HEK293 (cell line): ENCODE data around the gene NAALADL2.

ENCODE experiments used
- CTCF ChIP-seq: fragments of 450-650 bp; formaldehyde crosslinking; IDR thresholded peaks from 2 replicates; pipeline ENCODE4 v1.5.1; 2016; ENCODE audit warnings: missing biosample characterization, missing genetic modification characterization
- REST ChIP-seq: fragments of 450-650 bp; formaldehyde crosslinking; IDR thresholded peaks from 2 replicates; pipeline ENCODE4 v1.5.1; 2016; ENCODE audit warnings: missing biosample characterization, missing genetic modification characterization
- TCF7L2 ChIP-seq: IDR thresholded peaks from 2 replicates; pipeline ENCODE4 v1.6.1; 2011; ENCODE audit warnings: low read depth, mild to moderate bottlenecking, inconsistent platforms, low read length, moderate library complexity, borderline replicate concordance
- ZNF138 ChIP-seq: fragments of 450-650 bp; formaldehyde crosslinking; IDR thresholded peaks from 2 replicates; pipeline ENCODE4 v1.5.1; 2016; ENCODE audit warnings: missing biosample characterization, missing genetic modification characterization, borderline replicate concordance
- ZNF239 ChIP-seq: fragments of 450-650 bp; formaldehyde crosslinking; IDR thresholded peaks from 2 replicates; pipeline ENCODE4 v1.5.1; 2016; ENCODE audit warnings: missing biosample characterization, missing genetic modification characterization
- ZNF248 ChIP-seq: fragments of 450-650 bp; formaldehyde crosslinking; IDR thresholded peaks from 2 replicates; pipeline ENCODE4 v1.5.1; 2017; ENCODE audit warnings: missing biosample characterization, missing genetic modification characterization
- ZNF704 ChIP-seq: fragments of 450-650 bp; formaldehyde crosslinking; IDR thresholded peaks from 2 replicates; pipeline ENCODE4 v1.5.1; 2016; ENCODE audit warnings: missing biosample characterization, missing genetic modification characterization

- TF ChIP-seq CTCF (tag by site-specific recombination) (no peak), TCF7L2 (no peak), ZNF704 (tag by site-specific recombination) (no peak), ZNF239 (tag by site-specific recombination) (no peak), ZNF248 (no peak), ZNF138 (no peak), REST (tag by site-specific recombination) (no peak)
These were observed 401.1 kb downstream of the NAALADL2 start for GRCh38 chr3:175260145-175260794.
